T-helper 2 cell treated with Interferon-gamma antibody and Interleukin-4, amounts not matched to agents 100 ng/mL and 5 ng/mL, for 36 hours (primary cell): ENCODE results near the gene SERTAD3. TPM values are rescaled to one million over a fixed set of nuclear protein-coding genes. Genes with fewer than 3 reads are reported as not detected.
"Not testable (repeated sequence)": the region's sequence is repeated elsewhere in the genome, so short reads cannot be mapped to it uniquely, and the experiment has no call there.

Experiments used
- intact Hi-C: fragments of 100-400 bp; cut with micrococcal nuclease; formaldehyde crosslinking; loops from one replicate; pipeline ENCODE4 v1.15.1; 2023
- total RNA-seq: library from RNA; stranded (reverse); gene quantifications from 2 replicates; pipeline ENCODE4 v1.2.3, GENCODE V29; 2022

The SERTAD3 gene
- total RNA-seq, 1 donor from 2014 or later: 11.2 TPM

- intact Hi-C loops: no loop called here
These were observed 30.8 kb downstream of the SERTAD3 start, which contains the start of gene PRX for GRCh38 chr19:40413291-40413845. Gene PRX, minus strand, starts transcription at chr19:40413378. Its CDS starts 5,446 bp downstream, at chr19:40407932.

GRCh38 chr19:40412866-40413265 lies 31.3 kb downstream of the SERTAD3 start:
- intact Hi-C loops: no loop called here

- intact Hi-C loops: no loop called here
These were observed 32.1 kb downstream of the SERTAD3 start for GRCh38 chr19:40411958-40412499.

GRCh38 chr19:40411125-40411842 lies 32.9 kb downstream of the SERTAD3 start:
- intact Hi-C loops: no loop called here

GRCh38 chr19:40410030-40410389 lies 34.1 kb downstream of the SERTAD3 start:
- intact Hi-C loops: no loop called here

- intact Hi-C loops: not testable (repeated sequence)
These were observed 35.6 kb downstream of the SERTAD3 start for GRCh38 chr19:40408598-40408925.

GRCh38 chr19:40407714-40408597 lies 36.2 kb downstream of the SERTAD3 start:
- intact Hi-C loops: no loop called here

- intact Hi-C loops: loop anchor here (5.0 kb wide), 1 partner anchor 64 kb away; the partner anchor contains the start of genes BLVRB and SPTBN4
These were observed 40.7 kb downstream of the SERTAD3 start for GRCh38 chr19:40403262-40403984.

- intact Hi-C loops: loop anchor here (5.0 kb wide), 1 partner anchor 67 kb away; the partner anchor contains the start of genes BLVRB and SPTBN4
These were observed 43.6 kb downstream of the SERTAD3 start for GRCh38 chr19:40400559-40400958.

- intact Hi-C loops: no loop called here
These were observed 45.6 kb downstream of the SERTAD3 start for GRCh38 chr19:40398417-40399131.

- intact Hi-C loops: no loop called here
These were observed 46.6 kb downstream of the SERTAD3 start for GRCh38 chr19:40397568-40397906.

- intact Hi-C loops: no loop called here
These were observed 47.1 kb downstream of the SERTAD3 start for GRCh38 chr19:40396886-40397567.

GRCh38 chr19:40395956-40396355 lies 48.2 kb downstream of the SERTAD3 start:
- intact Hi-C loops: no loop called here

GRCh38 chr19:40394816-40395210 lies 49.3 kb downstream of the SERTAD3 start:
- intact Hi-C loops: no loop called here

GRCh38 chr19:40393894-40394815 lies 50.0 kb downstream of the SERTAD3 start:
- intact Hi-C loops: no loop called here

GRCh38 chr19:40392894-40393517 lies 51.1 kb downstream of the SERTAD3 start:
- intact Hi-C loops: no loop called here

GRCh38 chr19:40392123-40392522 lies 52.0 kb downstream of the SERTAD3 start:
- intact Hi-C loops: no loop called here
